Spinal cord (tissue), 10 donors: ENCODE results near the gene ZNF827. TPM values are rescaled to one million over a fixed set of nuclear protein-coding genes. Genes with fewer than 3 reads are reported as not detected.

Experiments
- DNase-seq, 6 donors: peaks; one replicate each; pipeline versions ENCODE4 v3.0.0 to v3.0.0-alpha.2; 2013 to 2015; ENCODE audit warnings: low spot score in 6 of 6, low read depth in 4 of 6
- H3K27ac ChIP-seq: one replicate; pipeline ENCODE4 v1.5.1; 2013; ENCODE audit warnings: low read depth, low read length, control low read depth
- H3K27me3 ChIP-seq: one replicate; pipeline ENCODE4 v1.6.1; 2013; ENCODE audit warnings: low read length; ENCODE audit not compliant: control insufficient read depth, insufficient read depth
- H3K36me3 ChIP-seq: one replicate; pipeline ENCODE4 v1.6.1; 2013; ENCODE audit warnings: low read length; ENCODE audit not compliant: control insufficient read depth, insufficient read depth
- H3K4me1 ChIP-seq: one replicate; pipeline ENCODE4 v1.6.1; 2013; ENCODE audit warnings: low read length; ENCODE audit not compliant: control insufficient read depth, insufficient read depth
- H3K4me3 ChIP-seq: one replicate; pipeline ENCODE4 v1.5.1; 2013; ENCODE audit warnings: low read depth, low read length, control low read depth
- H3K9me3 ChIP-seq: one replicate; pipeline ENCODE4 v1.6.1; 2013; ENCODE audit warnings: low read length; ENCODE audit not compliant: control insufficient read depth, insufficient read depth
- whole genome bisulfite sequencing: methylation state at CpG from one replicate; pipeline ENCODE4 v1.1.5; 2013; ENCODE audit warnings: missing lambda C conversion rate; ENCODE audit not compliant: insufficient coverage; 5-methylcytosine and 5-hydroxymethylcytosine counted together
- polyA plus RNA-seq, 2 donors: library from polyadenylated mRNA; unstranded; fragments of 120-200 nt; gene quantifications; one replicate each; pipeline ENCODE4 v1.2.1, GENCODE V29; 2013; ENCODE audit not compliant: insufficient read length in 2 of 2
- total RNA-seq, 2 donors: library from RNA; depleted of rRNA in 1 of 2; stranded (reverse); fragments of 120-200 nt in 1 of 2; fragments of >200 nt in 1 of 2; gene quantifications; one replicate each; pipeline versions ENCODE4 v1.2.3 to v1.2.4, GENCODE V29; 2013 to 2014
- donor health status: healthy.

Gene ZNF827
- total and polyA plus RNA-seq, 4 donors, result 22.3 to 33.6 (median 26.1) TPM

DNA sequence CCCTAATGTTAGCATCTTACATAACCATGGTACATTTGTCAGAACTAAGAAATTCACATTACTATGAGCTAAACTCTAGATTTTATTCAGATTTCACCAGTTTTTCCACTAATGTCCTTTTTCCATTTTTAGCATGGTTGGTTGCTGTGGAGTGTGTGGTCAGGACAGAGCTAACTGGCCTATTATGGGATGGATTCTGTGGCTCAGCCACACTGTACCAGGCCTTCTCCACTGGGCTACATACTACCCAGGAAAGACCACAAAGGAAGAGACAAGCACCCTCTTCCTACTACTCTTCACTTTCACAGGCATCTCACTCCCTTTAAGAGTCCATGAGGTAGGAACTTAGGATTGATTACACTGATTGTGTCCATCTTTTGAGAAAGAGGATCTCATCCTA, 67.4 kb downstream of the ZNF827 start:
- Histone ChIP-seq H3K27ac (no peak overlapping the region), H3K4me1 (no peaks in the 10 kb centered on the region)

DNA sequence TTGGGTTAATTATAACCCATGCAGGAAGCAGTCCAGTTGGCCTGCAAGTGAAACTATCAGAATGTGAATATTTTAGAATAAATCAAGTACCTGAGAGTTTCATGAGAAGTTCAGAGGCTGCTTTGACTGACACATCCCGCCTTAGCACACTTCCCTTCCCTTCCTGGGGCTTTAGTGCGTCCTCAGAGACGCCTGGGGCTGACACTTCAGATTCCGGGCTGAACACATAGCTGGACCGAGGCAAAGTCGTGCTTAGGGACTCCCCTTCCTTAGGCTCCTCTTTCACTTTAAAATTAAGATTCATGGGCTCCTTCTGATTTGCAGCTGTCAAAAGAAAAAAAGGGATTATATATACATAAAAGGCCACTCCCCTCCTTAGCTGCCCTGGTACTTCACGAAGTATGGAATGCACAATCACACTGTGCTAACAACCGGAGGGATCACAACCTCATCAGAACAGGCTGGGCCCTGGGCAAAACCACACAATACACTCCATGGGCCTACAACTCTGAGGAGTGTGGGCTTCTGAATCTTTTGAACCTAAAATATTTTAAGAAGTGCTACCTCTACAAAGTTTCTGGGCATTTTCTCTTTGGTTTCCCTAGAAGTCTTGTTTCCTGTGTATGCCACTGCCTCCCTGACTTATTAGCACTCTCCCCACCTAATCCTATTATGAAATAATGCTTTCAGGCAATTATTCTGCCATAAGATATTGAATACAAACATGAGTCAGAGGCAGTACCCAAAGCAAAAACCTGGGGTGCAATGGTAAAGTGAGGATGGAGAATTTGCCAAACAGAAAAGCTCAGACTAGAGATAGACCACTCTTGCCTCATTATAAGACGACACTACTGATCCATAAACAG, 68.2 kb downstream of the ZNF827 start:
- Histone ChIP-seq H3K4me3 (no peak overlapping the region), H3K4me1 (no peaks in the 10 kb centered on the region), H3K36me3 (no peaks in the 10 kb centered on the region), H3K9me3 (no peaks in the 10 kb centered on the region), H3K27ac (no peak overlapping the region), H3K27me3 (no peaks in the 10 kb centered on the region)
- 100% methylated on average over 4 of the region's 9 CpGs for WGBS
- no peak for DNase-seq

More for the DNA sequence above, 67.4 kb downstream of the ZNF827 start:
- DNase-seq, result no peak
- Histone ChIP-seq H3K4me3 (no peak overlapping the region), H3K9me3 (no peaks in the 10 kb centered on the region), H3K36me3 (no peaks in the 10 kb centered on the region), H3K27me3 (no peaks in the 10 kb centered on the region)

DNA sequence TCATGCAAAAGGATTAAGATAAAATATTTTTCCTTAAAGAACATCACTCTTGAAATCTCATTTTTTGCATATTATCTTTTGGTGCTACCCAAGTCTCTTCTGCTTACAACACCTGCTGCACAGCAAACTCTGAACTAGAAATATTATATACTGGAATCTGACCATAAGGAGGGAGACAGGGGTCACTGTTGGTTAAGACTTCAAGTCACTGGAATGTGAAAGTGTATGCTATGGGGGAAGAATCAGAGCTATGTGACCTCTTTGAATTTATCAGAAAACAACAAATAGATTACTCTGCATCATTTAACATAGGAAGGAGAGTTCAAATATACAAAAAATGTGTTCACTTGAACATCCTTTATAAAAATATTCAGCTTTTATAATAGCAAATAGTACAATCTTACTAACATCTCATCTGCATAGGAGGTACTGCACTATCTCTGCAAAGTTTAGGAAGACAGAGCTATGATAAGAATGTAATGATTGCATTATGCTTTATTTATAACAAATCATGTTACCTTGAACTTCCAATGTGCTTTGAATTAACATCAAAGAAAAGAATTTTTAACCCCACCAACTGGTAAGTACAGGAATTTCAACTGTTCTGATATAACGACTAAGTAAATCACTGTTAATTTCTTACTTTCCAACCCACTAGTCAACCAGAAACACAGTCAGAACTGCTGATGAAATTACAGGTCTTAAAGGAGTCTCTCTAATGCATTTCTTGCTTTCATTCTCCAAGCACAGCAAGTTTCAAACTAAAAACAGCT, 69.8 kb downstream of the ZNF827 start:
- Histone ChIP-seq H3K36me3 (no peaks in the 10 kb centered on the region), H3K4me1 (no peaks in the 10 kb centered on the region), H3K27me3 (no peaks in the 10 kb centered on the region), H3K9me3 (no peaks in the 10 kb centered on the region), H3K4me3 (no peak overlapping the region), H3K27ac (no peak overlapping the region)
- peak in 1 of 6 donors; percentile 43 for DNase-seq
- 33% methylated on average over 1 of the region's 1 CpG for WGBS

DNA sequence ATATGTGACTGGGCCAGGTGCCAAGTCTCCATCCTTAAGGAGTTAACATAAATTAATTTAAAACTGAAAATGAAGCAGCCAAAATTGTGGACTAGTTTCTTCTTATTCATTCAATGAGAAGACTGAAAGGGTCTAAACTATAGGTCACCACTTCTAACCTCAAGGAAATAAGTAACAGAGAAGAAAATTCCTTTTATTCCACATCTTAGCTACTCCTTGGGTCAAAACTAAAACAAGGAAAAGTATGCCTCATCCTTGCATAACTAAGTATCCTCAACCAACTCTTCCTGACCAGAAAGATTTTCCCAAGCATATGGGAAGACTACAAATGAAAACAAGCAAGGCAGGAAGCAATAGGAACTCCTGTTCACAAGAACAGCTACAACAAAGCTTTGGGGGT, 71.2 kb downstream of the ZNF827 start:
- H3K27me3 ChIP-seq, result no peaks in the 10 kb centered on the region
- no peak for DNase-seq

DNA sequence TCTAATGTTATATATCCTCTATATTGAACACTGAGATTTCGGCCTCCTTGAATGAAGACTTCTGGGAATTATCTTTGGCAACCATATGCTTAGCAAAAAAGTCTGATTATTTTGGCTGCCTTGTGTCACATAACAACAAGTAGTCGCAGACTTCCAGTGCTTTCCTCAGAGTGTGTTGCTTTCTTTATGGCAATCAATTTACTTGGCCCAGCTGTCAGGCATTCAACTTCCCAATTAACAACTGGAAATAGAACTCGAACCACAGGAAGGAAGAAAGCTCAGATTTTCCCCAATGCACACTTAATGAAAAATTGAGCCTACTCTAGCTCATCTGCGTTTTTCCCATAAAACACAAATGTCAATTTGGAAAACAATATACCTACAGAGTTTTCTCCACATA, 71.6 kb downstream of the ZNF827 start:
- Histone ChIP-seq H3K27me3 (no peaks in the 10 kb centered on the region), H3K4me1 (no peaks in the 10 kb centered on the region), H3K9me3 (no peaks in the 10 kb centered on the region), H3K27ac (no peak overlapping the region), H3K4me3 (no peak overlapping the region), H3K36me3 (no peaks in the 10 kb centered on the region)
- WGBS, result 40% methylated on average over 3 of the region's 4 CpGs
- peak in 1 of 6 donors; percentile 63 for DNase-seq

More for the DNA sequence above, 71.2 kb downstream of the ZNF827 start:
- Histone ChIP-seq H3K36me3 (no peaks in the 10 kb centered on the region), H3K4me3 (no peak overlapping the region), H3K9me3 (no peaks in the 10 kb centered on the region), H3K4me1 (no peaks in the 10 kb centered on the region), H3K27ac (no peak overlapping the region)

DNA sequence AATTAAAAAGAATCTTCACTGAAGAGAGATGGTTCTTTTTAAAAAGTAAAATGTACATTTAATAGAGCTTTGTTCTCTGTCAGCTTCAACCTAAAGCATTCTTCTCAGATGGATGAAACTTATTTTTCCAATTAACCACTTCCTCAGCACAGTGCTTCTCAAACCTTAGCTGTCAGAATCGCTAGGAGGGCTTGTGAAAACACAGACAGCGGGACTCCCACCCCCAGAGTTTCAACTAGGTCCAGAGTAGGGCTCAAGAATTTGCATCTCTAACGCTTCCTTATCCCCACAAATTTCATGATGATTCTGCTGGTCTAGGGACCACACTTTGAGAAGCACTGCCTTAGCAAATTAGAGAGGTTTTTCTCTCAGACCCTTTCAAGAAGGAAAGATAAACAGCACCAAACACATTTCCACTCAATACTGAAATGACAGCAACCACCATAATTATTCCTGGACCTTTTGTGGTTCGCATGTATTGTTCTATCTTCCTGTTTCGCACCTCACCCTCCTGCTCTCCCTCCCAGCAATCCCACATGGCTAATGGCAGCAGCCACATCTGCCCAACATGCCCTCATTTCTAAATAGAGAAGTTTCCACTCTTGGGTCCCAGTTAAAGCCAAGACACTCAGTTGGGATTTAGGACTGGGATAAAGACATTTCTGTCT, 73.2 kb downstream of the ZNF827 start:
- no peaks in the 10 kb centered on the region for H3K9me3 ChIP-seq
- H3K4me3 ChIP-seq, result no peak overlapping the region
- no peak overlapping the region for H3K27ac ChIP-seq
- 93% methylated on average over 5 of the region's 5 CpGs for WGBS
- no peaks in the 10 kb centered on the region for H3K4me1 ChIP-seq
- DNase-seq, result no peak
- H3K36me3 ChIP-seq, result no peaks in the 10 kb centered on the region
- no peaks in the 10 kb centered on the region for H3K27me3 ChIP-seq

DNA sequence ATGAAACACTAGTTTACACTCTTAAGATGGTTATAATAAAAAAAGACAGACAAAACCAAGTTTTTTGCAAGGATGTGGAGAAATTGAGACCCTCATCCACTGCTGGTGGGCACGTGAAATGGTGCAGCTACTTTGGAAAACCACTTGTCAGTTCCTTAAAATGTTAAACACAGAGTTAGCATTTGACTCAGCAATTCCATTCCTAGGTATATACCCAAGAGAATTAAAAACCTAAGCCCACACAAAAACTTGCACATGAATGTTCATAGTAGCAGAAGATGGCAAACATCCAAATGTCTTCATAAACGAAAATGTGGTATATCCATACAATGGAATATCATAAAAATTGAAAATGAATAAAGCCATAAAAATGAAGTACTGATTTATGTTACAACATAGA, 75.4 kb downstream of the ZNF827 start:
- 100% methylated on average over 1 of the region's 2 CpGs for WGBS
- no peaks in the 10 kb centered on the region for H3K27me3 ChIP-seq
- H3K36me3 ChIP-seq, result no peaks in the 10 kb centered on the region
- H3K9me3 ChIP-seq, result no peaks in the 10 kb centered on the region
- no peak overlapping the region for H3K4me3 ChIP-seq
- H3K4me1 ChIP-seq, result no peaks in the 10 kb centered on the region
- no peak for DNase-seq
- no peak overlapping the region for H3K27ac ChIP-seq

DNA sequence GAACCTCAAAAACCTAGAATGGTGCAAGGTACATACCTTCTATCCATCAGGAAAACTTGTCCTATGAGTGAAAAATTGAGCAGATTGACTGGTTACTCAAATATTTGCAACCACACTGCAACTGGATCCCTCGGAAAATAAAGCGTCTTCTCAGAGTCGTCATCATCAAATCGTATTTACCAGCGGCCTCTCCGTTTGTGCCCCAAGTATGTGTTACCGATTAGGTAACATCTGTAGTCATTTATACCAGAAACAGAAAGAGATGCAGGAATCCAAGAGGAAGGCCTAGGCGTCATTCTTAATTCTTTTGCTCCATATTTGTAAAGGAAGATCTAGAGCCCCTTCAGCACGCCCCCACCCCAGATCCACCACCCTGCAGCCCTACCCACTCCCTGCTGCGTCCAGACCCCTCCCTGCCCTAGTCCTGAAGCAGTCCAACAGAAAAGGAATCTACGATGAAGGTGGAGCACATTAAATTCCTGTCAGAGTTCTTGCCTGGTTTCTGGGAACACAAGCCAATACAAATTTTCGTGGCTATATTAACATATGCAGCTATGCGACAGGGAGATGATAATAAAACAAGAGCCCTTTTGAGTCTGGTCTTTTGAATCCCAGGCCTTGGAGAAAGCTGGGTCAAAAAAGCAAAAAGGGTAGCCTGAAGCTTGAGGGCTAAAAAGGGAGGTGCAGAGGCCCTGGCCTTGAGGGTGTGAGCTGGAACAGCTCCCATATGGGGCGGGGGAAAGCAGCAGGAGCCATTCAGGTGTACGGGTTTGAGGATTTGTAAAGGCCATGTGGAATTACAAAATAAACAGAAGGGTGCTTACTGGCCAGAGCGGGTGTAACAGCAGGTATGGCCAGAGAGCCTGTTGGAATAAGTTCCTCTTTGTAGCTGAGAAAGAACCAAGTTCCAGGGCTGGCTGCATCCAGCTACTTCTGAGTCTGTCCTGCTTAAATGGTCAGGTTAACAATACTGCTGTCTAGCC, 77.0 kb downstream of the ZNF827 start:
- Histone ChIP-seq H3K4me1 (no peaks in the 10 kb centered on the region), H3K27me3 (no peaks in the 10 kb centered on the region), H3K9me3 (no peaks in the 10 kb centered on the region), H3K36me3 (no peaks in the 10 kb centered on the region), H3K27ac (no peak overlapping the region), H3K4me3 (no peak overlapping the region)
- no peak for DNase-seq
- 74% methylated on average over 14 of the region's 16 CpGs for WGBS

DNA sequence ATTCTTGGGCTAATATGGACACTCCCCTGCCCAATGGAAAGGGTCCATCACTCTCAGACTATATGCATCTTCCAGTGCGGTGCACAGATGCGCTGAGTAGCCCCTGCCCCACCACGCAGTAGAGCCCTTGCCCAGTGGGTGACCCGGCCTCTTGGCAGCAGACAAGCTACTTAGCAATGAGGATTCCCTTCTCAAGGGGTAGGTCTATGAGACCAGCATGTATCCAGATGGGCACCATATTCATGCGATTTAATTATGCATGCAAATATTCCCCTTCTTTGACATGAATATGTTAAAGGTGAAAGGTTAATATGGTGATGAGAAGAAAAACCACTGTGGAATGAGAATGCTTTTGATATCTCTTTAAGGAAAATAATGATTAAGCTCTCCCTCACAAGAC, 77.7 kb downstream of the ZNF827 start:
- DNase-seq, result no peak
- no peaks in the 10 kb centered on the region for H3K4me1 ChIP-seq
- H3K4me3 ChIP-seq, result no peak overlapping the region
- H3K9me3 ChIP-seq, result no peaks in the 10 kb centered on the region
- H3K27ac ChIP-seq, result no peak overlapping the region
- H3K27me3 ChIP-seq, result no peaks in the 10 kb centered on the region
- no peaks in the 10 kb centered on the region for H3K36me3 ChIP-seq
- WGBS, result 80% methylated on average over 4 of the region's 5 CpGs
